Stimulated activated naive B cell treated with anti-CD40 and anti-IgM and Interleukin-4, amounts not matched to agents 10 μg/mL and 1 μg/mL and 100 μg/mL, for 72 hours (primary cell): ENCODE data around the gene COL6A5.

ENCODE experiments used
- ATAC-seq, 2 donors: fragments of 150-1000 bp; cut with Tn5 transposase; replicated peaks; 2 replicates each; pipeline ENCODE4 v1.10.0; 2021; ENCODE audit warnings: moderate library complexity in 1 of 2
- DNase-seq: peaks from one replicate; pipeline ENCODE4 v3.0.0; 2021
- H3K27ac Mint-ChIP-seq: one replicate; pipeline ENCODE4 v1.8.0; 2022; ENCODE audit warnings: mild to moderate bottlenecking, mixed read lengths
- H3K27me3 Mint-ChIP-seq, 2 donors: one replicate each; pipeline ENCODE4 v1.8.0; 2022; ENCODE audit warnings: mixed read lengths in 2 of 2
- H3K36me3 Mint-ChIP-seq, 2 donors: one replicate each; pipeline ENCODE4 v1.8.0; 2022; ENCODE audit warnings: mixed read lengths in 2 of 2, mild to moderate bottlenecking in 1 of 2
- H3K4me1 Mint-ChIP-seq, 2 donors: one replicate each; pipeline ENCODE4 v1.8.0; 2022; ENCODE audit warnings: mixed read lengths in 2 of 2, mild to moderate bottlenecking in 1 of 2
- H3K4me3 Mint-ChIP-seq, 2 donors: one replicate each; pipeline ENCODE4 v1.8.0; 2022; ENCODE audit warnings: mild to moderate bottlenecking in 2 of 2, mixed read lengths in 2 of 2, moderate library complexity in 1 of 2
- H3K9me3 Mint-ChIP-seq, 2 donors: one replicate each; pipeline ENCODE4 v1.8.0; 2022; ENCODE audit warnings: mixed read lengths in 2 of 2, mild to moderate bottlenecking in 1 of 2

Gene COL6A5

DNA sequence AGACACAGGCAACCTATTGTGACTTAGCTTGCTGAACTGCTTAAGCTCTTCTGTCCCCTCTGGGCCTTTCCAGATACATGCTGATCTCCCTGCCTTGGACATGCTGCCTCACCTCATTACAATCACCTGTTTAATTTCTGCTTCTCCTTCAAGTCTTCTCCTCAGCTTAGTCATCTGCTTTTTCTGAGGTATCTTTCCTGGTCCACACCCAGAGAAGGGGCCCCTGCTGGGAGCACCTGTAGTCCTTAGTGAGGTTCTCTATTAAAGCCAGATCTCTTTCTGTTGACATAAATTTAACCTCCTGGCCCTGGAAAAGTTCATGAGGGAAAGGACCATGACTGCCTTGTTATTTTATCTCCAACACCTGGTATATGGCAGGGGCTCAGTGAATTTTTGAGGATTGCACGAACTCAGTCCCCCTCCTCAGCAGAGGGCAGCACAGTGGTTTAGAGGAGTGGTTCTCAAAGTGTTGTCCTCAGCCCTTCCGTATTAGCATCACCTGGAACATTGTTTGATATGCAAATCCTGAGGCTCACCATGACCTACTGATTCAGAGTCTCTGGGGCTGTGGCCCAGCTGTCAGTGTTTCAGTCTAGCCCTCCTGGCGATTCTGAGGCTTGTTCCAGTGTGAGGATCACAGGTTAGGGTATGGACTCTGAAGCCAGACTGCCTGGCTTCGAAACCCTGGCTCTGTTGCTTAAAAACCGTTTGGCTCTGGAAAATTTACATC lies 184.2 kb downstream of the COL6A5 start:
- ATAC-seq (no peak), DNase-seq (no peak)
- no peaks in the 10 kb centered on the region for H3K36me3 Mint-ChIP-seq
- H3K4me3 Mint-ChIP-seq = no peak overlapping the region
- H3K27ac Mint-ChIP-seq = no peak overlapping the region
- H3K9me3 Mint-ChIP-seq = peaks cover 2 to 3% of the 10 kb centered on the region in 2 donors
- H3K27me3 Mint-ChIP-seq = peaks cover 9% of the 10 kb centered on the region in 2 donors
- no peaks in the 10 kb centered on the region for H3K4me1 Mint-ChIP-seq

DNA sequence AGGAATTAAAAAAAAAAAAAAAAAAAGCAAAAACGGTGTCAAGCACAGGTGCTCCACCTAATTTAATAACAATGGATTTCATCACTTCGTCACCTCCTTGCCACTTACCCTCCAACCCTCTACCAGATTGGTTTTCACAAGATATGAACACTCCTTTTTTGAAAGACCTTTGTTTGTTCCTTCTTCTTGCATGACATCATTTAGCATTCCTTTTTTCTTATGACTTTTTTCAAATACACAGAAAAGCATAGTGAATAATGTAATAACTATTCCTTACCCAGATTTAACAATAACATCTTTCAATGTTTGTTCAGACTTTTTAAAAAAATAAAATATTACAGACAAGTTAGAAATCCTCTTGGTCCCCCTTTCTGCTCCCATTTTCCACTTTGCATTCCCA lies 187.8 kb downstream of the COL6A5 start:
- Mint-ChIP-seq H3K27me3 (peaks cover 10 to 17% of the 10 kb centered on the region in 2 donors), H3K4me3 (no peak overlapping the region), H3K36me3 (no peaks in the 10 kb centered on the region), H3K9me3 (peaks cover 3 to 7% of the 10 kb centered on the region in 2 donors), H3K4me1 (no peaks in the 10 kb centered on the region), H3K27ac (no peak overlapping the region)
- no peak for ATAC-seq
- DNase-seq = no peak
